IMR-90 (cell line): ENCODE measurements around the gene IL22RA2. TPM values are rescaled to one million over a fixed set of nuclear protein-coding genes. Genes with fewer than 3 reads are reported as not detected.
"Not testable (repeated sequence)": the region's sequence is repeated elsewhere in the genome, so short reads cannot be mapped to it uniquely, and the experiment has no call there.

Experiments used
- ATAC-seq: fragments of 200-7000 bp; cut with Tn5 transposase; 2 replicates; pipeline ENCODE4 v1.9.1; 2020; ENCODE audit warnings: low read depth, mild to moderate bottlenecking, moderate library complexity
- BruUV-seq: library from RNA; stranded (reverse); fragments of 400-500 nt; replicated peaks from 2 replicates; lab custom pipeline; 2021; lab: Mats Ljungman, UMichigan
- CTCF ChIA-PET: fragments of 300-600 bp; formaldehyde crosslinking; extraction: SDS; loops from one replicate; lab custom pipeline; 2021; ENCODE audit warnings: antibody characterized with exemption; lab: Yijun Ruan, JAX
- POLR2A ChIA-PET: fragments of 300-600 bp; sonication (Branson Sonifier 250); formaldehyde crosslinking; loops from one replicate; lab custom pipeline; 2022; ENCODE audit warnings: antibody characterized with exemption; ENCODE audit not compliant: unreplicated experiment; lab: Charles Lee
- DNase-seq: peaks from one replicate; pipeline ENCODE4 v3.0.0; 2013
- H2AFZ ChIP-seq: replicated peaks from 2 replicates; pipeline ENCODE3; 2013; ENCODE audit warnings: low read length, mild to moderate bottlenecking; ENCODE audit not compliant: poor library complexity
- H2AK5ac ChIP-seq: 2 replicates; pipeline ENCODE4 v1.6.1; 2013; ENCODE audit warnings: low read depth, low read length, inconsistent platforms
- H2AK9ac ChIP-seq: replicated peaks from 2 replicates; pipeline ENCODE3; 2013; ENCODE audit warnings: mild to moderate bottlenecking, low read depth, low read length, moderate library complexity; ENCODE audit not compliant: poor library complexity
- H2BK120ac ChIP-seq: 2 replicates; pipeline ENCODE4 v1.6.1; 2013; ENCODE audit warnings: low read depth, low read length, inconsistent platforms
- H2BK15ac ChIP-seq: 3 replicates; pipeline ENCODE4 v1.6.1; 2013; ENCODE audit warnings: low read depth, low read length, inconsistent platforms
- H2BK20ac ChIP-seq: 2 replicates; pipeline ENCODE4 v1.6.1; 2013; ENCODE audit warnings: low read depth, mild to moderate bottlenecking, inconsistent platforms, low read length, moderate library complexity
- H2BK5ac ChIP-seq: 2 replicates; pipeline ENCODE4 v1.6.1; 2013; ENCODE audit warnings: mild to moderate bottlenecking, low read depth, low read length, inconsistent platforms; ENCODE audit not compliant: poor library complexity, severe bottlenecking
- H3K14ac ChIP-seq: replicated peaks from 2 replicates; pipeline ENCODE4 v1.6.1; 2013; ENCODE audit warnings: low read depth, low read length, inconsistent platforms
- H3K18ac ChIP-seq: 2 replicates; pipeline ENCODE4 v1.6.1; 2013; ENCODE audit warnings: low read depth, low read length, control low read depth
- H3K23ac ChIP-seq: 2 replicates; pipeline ENCODE4 v1.6.1; 2013; ENCODE audit warnings: low read depth, low read length, inconsistent platforms
- H3K27ac ChIP-seq: 2 replicates; pipeline ENCODE4 v1.5.1; 2013; ENCODE audit warnings: mild to moderate bottlenecking, control low read depth, low read length; ENCODE audit not compliant: insufficient read depth
- H3K27me3 ChIP-seq: 2 replicates; pipeline ENCODE4 v1.6.1; 2013; ENCODE audit warnings: low read length; ENCODE audit not compliant: control insufficient read depth, insufficient read depth
- H3K36me3 ChIP-seq: 2 replicates; pipeline ENCODE4 v1.6.1; 2013; ENCODE audit warnings: low read length, mixed read lengths; ENCODE audit not compliant: control insufficient read depth, insufficient read depth
- H3K4ac ChIP-seq: 2 replicates; pipeline ENCODE4 v1.6.1; 2013; ENCODE audit warnings: low read depth, low read length, inconsistent platforms
- H3K4me1 ChIP-seq: 2 replicates; pipeline ENCODE4 v1.6.1; 2013; ENCODE audit warnings: low read length, mixed read lengths; ENCODE audit not compliant: control insufficient read depth, insufficient read depth
- H3K4me2 ChIP-seq: 2 replicates; pipeline ENCODE4 v1.6.1; 2013; ENCODE audit warnings: low read depth, mild to moderate bottlenecking, control low read depth, low read length, moderate library complexity
- H3K4me3 ChIP-seq: 2 replicates; pipeline ENCODE4 v1.5.1; 2013; ENCODE audit warnings: low read depth, mild to moderate bottlenecking, control low read depth, low read length, moderate library complexity; ENCODE audit not compliant: insufficient read depth
- H3K56ac ChIP-seq: 2 replicates; pipeline ENCODE4 v1.6.1; 2013; ENCODE audit warnings: low read length, inconsistent platforms; ENCODE audit not compliant: insufficient read depth; ENCODE audit errors: extremely low read depth
- H3K79me1 ChIP-seq, 2 experiments: 2 replicates each; pipeline ENCODE4 v1.6.1; 2013; ENCODE audit warnings: low read length in 2 of 2, inconsistent platforms in 1 of 2, low read depth in 1 of 2
- H3K9ac ChIP-seq: 2 replicates; pipeline ENCODE4 v1.6.1; 2013; ENCODE audit warnings: low read depth, low read length, control low read depth
- H3K9me1 ChIP-seq: 2 replicates; pipeline ENCODE4 v1.6.1; 2013; ENCODE audit warnings: low read length, inconsistent platforms; ENCODE audit not compliant: insufficient read depth
- H3K9me3 ChIP-seq: 2 replicates; pipeline ENCODE4 v1.6.1; 2013; ENCODE audit warnings: low read length; ENCODE audit not compliant: control insufficient read depth, insufficient read depth
- H4K20me1 ChIP-seq: 2 replicates; pipeline ENCODE4 v1.6.1; 2013; ENCODE audit warnings: low read length, inconsistent platforms; ENCODE audit not compliant: insufficient read depth
- H4K5ac ChIP-seq: 2 replicates; pipeline ENCODE4 v1.6.1; 2013; ENCODE audit warnings: mild to moderate bottlenecking, low read depth, low read length, control low read depth
- H4K8ac ChIP-seq, 2 experiments: 2 replicates each; pipeline ENCODE4 v1.6.1; 2013; ENCODE audit warnings: low read depth in 2 of 2, low read length in 2 of 2, control low read depth in 1 of 2, inconsistent platforms in 1 of 2
- H4K91ac ChIP-seq: 2 replicates; pipeline ENCODE4 v1.6.1; 2013; ENCODE audit warnings: low read depth, low read length, inconsistent platforms; ENCODE audit not compliant: insufficient read depth
- WGBS, 2 experiments: methylation state at CpG; one replicate each; pipeline versions ENCODE4 v1.1.5 to v1.1.7; 2013; ENCODE audit warnings: missing lambda C conversion rate in 2 of 2; ENCODE audit not compliant: insufficient read length in 1 of 2; ENCODE audit errors: extremely low coverage in 2 of 2; 5-methylcytosine and 5-hydroxymethylcytosine counted together
- dilution Hi-C: fragments of 300-500 bp; cut with HindIII; formaldehyde crosslinking; loops from one replicate; pipeline ENCODE4 v1.14.3; 2018; ENCODE audit warnings: low sequenced_read_pairs; ENCODE audit not compliant: unreplicated experiment
- in situ Hi-C: fragments of 300-500 bp; cut with MboI; formaldehyde crosslinking; loops from 3 replicates; pipeline ENCODE4 v1.14.3; 2019; ENCODE audit warnings: low sequenced_read_pairs, inconsistent platforms, mixed read lengths
- intact Hi-C: fragments of 100-400 bp; cut with micrococcal nuclease; formaldehyde crosslinking; loops from 2 replicates; pipeline ENCODE4 v1.10.0; 2022
- polyA plus RNA-seq, 3 experiments: library from polyadenylated mRNA; depleted of rRNA; stranded (reverse); fragments of >200 nt; gene quantifications; 2 replicates each; pipeline ENCODE4 v1.2.3, GENCODE V29; 2012; ENCODE audit warnings: low replicate concordance in 1 of 3
- total RNA-seq: library from RNA; depleted of rRNA; stranded (reverse); fragments of >200 nt; gene quantifications from 2 replicates; pipeline ENCODE4 v1.2.3, GENCODE V29; 2012

Gene IL22RA2
- total and polyA plus RNA-seq, 2 of the 4 experiments (the other 2 are of a cell fraction) = not detected

DNA sequence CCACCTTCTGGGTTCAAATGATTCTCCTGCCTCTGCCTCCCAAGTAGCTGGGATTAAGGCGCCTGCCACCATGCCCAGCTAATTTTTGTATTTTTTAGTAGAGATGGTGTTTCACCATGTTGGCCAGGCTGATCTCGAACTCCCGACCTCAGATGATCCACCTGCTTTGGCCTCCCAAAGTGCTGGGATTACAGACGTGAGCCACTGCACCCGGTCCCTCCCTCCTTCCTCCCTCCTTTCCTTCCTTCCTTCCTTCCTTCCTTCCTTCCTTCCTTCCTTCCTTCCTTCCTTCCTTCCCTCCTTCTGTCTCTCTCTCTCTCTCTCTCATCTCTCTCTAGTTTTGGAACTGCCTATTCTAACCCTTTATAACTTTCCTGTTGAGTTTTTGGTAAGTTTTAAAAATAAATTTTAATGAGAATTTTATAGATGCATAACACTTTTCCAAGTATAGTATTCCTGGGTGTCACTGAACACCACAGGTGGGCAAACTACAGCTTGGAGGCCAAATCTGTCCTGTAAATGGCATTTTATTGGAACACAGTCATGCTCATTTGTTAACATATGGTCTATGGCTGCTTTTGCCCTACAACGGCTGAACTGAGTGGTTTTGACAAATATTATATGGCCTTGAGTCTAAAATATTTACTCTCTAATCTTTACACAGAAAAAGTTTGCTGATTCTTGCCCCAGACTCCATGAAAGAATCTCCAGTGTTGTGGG lies 66.2 kb downstream of the IL22RA2 start:
- POLR2A ChIA-PET, dilution Hi-C loops, CTCF ChIA-PET: not testable (repeated sequence)

More for the DNA sequence above, 66.2 kb downstream of the IL22RA2 start:
- H2BK20ac ChIP-seq, ATAC-seq, H3K56ac ChIP-seq, in situ Hi-C loops, H3K23ac ChIP-seq, H3K4me1 ChIP-seq, H4K91ac ChIP-seq, H2AK9ac ChIP-seq, H3K4me2 ChIP-seq, H3K27me3 ChIP-seq, H3K14ac ChIP-seq, H3K18ac ChIP-seq, H3K9me1 ChIP-seq, H2AFZ ChIP-seq, DNase-seq, H2AK5ac ChIP-seq, H3K36me3 ChIP-seq, H3K9me3 ChIP-seq, H4K5ac ChIP-seq, H2BK5ac ChIP-seq, H2BK120ac ChIP-seq, H4K8ac ChIP-seq, H3K9ac ChIP-seq, H4K20me1 ChIP-seq, H3K27ac ChIP-seq, intact Hi-C loops, H3K79me1 ChIP-seq, H3K4me3 ChIP-seq, H3K4ac ChIP-seq, BruUV-seq, H2BK15ac ChIP-seq: not testable (repeated sequence)
- 21% methylated on average over 2 of the region's 6 CpGs; no CpG with 5 or more reads in 1 of the 2 experiments for WGBS, 2 experiments
